NCI-H146 treated with DMSO at 0.1 percent for 48 hours (cell line): ENCODE data around the gene RNF26.

Experiments
- DNase-seq: peaks from one replicate; lab custom pipeline; 2025; ENCODE audit not compliant: unreplicated experiment; lab: John Stamatoyannopoulos, UW

The RNF26 gene

DNA sequence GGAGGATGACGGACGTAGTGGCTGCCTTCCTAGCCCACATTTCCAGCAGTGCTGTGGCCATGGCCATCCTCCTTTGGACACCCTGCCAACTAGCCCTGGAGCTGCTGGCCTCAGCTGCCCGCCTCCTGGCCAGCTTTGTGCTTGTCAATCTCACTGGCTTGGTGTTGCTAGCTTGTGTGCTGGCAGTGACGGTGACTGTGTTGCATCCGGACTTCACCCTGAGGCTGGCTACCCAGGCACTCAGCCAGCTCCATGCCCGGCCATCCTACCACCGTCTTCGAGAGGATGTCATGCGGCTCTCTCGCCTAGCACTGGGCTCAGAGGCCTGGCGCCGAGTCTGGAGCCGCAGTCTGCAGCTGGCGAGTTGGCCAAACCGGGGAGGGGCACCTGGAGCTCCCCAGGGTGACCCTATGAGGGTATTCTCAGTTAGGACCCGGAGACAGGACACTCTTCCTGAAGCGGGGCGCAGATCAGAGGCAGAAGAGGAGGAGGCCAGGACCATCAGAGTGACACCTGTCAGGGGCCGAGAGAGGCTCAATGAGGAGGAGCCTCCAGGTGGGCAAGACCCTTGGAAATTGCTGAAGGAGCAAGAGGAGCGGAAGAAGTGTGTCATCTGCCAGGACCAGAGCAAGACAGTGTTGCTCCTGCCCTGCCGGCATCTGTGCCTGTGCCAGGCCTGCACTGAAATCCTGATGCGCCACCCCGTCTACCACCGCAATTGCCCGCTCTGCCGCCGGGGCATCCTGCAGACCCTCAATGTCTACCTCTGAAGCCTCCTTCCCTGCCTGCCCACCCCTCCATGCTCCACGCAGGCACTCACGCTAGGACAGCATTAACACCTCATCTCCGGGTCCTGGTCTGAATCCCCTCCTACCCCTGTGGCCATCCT, 1.6 kb downstream of the RNF26 start:
- no peak for DNase-seq

- no peak for DNase-seq
Measured at GRCh38 chr11:119336744-119337469, 2.6 kb downstream of the RNF26 start.

GRCh38 chr11:119337581-119338317, 3.4 kb downstream of the RNF26 start:
- no peak for DNase-seq

- DNase-seq = peak; percentile 32
Measured at GRCh38 chr11:119338318-119338890, 4.1 kb downstream of the RNF26 start.

DNA sequence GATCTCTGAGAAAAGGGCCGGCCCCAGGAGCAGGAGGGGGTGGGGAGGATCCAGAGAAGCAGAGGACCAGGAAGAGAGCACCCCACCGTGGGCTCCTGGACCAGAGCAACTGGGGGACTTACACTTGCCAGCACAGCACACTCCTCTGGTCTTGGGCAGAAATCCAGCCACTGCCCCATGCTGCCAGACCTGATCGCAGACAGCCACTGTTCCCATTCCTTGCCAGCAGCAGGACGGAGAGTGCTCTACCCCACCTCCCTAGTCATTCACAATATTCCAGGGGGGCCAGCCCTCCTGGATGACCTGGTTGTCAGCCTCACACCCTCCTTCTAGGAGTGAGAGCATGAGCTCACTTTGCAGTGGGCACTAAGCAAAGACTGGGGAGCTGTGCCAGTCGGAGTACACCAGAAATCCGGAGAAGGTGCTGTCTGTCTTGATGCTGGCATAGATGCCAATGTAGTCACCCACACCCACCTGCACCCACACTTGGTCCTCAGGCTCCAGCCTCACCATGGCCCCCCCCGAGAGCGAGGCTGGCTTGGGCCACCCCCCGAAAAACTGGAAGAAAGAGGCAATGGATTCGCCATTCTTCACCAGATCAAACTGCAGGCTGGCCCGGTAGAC, 4.8 kb downstream of the RNF26 start:
- no peak for DNase-seq

GRCh38 chr11:119339589-119340334, 5.4 kb downstream of the RNF26 start:
- no peak for DNase-seq

- no peak for DNase-seq
Measured at GRCh38 chr11:119340335-119341221, 6.3 kb downstream of the RNF26 start, which contains the start of gene C1QTNF5. Gene C1QTNF5, minus strand, starts transcription at chr11:119340883. Its CDS starts 486 bp downstream, at chr11:119340397.

GRCh38 chr11:119341222-119342022, 7.1 kb downstream of the RNF26 start:
- DNase-seq = no peak

GRCh38 chr11:119342023-119342300, 7.6 kb downstream of the RNF26 start:
- DNase-seq = no peak

DNA sequence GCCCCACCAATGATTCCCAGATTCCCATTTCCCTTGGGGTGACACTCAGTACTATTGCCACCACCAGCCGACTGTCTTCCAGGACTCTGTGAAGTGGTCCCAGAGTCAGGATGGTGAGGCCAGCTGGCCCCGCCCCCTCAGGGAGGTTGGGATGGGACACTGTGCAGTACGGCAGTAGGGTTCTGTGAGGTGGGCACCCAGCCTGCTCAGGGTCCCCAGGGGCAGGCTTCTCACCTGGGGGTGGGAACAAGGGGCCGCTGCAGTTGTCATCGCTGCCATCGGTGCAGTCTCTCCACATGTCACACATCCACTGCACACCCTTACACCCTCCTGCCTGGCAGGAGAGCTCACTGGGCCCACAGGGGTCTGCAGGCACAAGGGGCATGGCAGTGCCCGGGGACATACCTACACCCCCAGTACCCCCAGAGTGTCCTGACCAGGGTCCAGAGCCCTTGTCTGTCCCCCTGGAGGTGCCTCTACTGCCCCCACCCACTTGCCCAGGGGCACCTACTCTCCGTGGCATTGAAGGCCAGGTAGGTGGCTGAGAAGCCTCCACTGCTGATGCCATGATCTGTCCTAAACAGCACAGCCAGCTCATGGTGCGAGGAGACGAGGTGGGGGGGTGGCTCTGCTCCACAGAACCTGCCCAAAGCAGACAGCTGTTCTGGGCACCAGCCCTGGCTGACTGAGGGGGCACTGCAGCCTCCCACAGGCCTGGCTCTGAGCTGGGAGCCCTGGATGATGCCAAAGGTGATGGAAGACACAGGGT, 8.2 kb downstream of the RNF26 start:
- no peak for DNase-seq

GRCh38 chr11:119343726-119344125, 9.4 kb downstream of the RNF26 start:
- DNase-seq = no peak

- no peak for DNase-seq
Measured at GRCh38 chr11:119344291-119345010, 10.1 kb downstream of the RNF26 start.

DNA sequence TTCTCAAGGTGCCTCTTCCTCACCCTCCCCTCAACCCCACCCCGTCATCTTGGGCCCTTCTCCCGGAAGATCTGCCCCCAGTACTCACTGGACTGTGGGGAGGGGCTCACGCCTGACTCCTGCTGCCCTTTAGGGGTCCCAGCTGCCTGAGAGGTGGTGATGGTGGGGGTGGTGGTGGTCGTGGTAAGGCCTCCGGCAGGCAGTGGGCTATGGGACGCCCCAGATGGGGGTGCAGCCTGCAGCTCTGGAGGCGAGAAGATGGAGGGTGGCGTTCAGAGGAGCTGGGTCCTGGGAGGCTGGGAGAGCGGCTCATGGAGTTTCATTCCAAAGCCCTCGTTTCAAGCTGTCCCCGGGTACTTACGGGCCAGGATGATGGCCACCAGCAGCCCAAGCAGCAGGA, 11.4 kb downstream of the RNF26 start:
- no peak for DNase-seq

GRCh38 chr11:119346605-119347004, 12.3 kb downstream of the RNF26 start, which contains the start of gene MFRP:
Gene MFRP, minus strand, starts transcription at chr11:119346705. Its CDS starts 192 bp downstream, at chr11:119346513.
- DNase-seq = no peak

GRCh38 chr11:119347242-119347641, 12.9 kb downstream of the RNF26 start:
- DNase-seq = no peak

- DNase-seq = no peak
Measured at GRCh38 chr11:119347940-119348605, 13.7 kb downstream of the RNF26 start.
